CD4-positive, alpha-beta T cell treated with Interleukin-10 for 1 hour (primary cell): ENCODE results near the gene ZNF625.
"Not testable (repeated sequence)": the region's sequence is repeated elsewhere in the genome, so short reads cannot be mapped to it uniquely, and the experiment has no call there.

Source experiments
- DNase-seq: peaks from one replicate; pipeline ENCODE4 v3.0.0-alpha.2; 2020

ZNF625 gene

DNA sequence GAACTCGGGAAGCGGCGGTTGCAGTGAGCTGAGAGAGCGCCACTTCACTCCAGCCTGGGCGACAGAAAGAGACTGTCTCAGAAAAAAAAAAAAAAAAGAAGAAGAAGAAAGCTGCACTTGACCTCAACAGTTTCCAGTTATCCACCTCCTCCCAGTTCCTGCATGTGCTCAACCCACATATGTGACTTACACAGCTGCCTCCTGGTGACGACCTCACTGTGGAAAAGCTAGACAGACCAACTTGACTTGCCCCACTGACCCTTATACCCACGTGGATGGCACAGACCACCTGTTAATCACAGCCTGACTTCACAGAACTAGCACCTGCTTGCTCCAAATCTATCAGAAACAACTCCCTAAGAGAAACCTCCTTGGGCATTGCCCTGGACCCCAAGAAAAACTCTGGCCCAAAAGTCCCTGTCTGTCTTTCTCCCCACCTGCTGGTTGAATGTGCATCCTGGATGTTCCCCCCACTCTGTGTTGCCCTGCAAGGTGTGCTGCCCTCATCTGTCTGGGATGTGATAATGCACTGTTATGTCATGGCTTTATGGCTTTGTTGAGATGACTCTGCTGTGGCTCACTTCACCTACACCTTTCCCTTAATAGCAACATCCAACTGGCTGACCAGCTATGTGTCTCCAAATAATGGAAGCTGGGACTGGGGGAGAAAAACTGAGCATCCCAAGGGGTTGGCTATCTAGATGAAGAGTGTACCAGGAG, 19.2 kb downstream of the ZNF625 start:
- peak; percentile 57 for DNase-seq

DNA sequence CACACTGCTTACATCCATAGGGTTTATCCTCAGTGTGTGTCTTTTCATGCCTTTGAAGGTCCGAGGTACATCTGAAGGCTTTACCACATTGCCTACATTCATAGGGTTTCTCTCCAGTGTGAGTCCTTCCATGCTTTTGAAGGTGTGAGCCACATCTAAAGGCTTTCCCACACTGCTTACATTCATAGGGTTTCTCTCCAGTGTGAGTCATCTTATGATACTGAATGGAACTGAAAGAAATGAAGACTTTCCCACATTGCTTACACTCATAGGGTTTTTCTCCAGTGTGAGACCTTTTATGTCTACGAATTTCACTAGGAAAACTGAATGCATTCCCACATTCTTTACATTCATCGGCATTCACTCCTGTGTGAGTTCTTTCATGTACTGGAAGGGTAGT, 23.5 kb downstream of the ZNF625 start:
- no peak for DNase-seq

GRCh38 chr19:12126707-12127106, 29.8 kb downstream of the ZNF625 start:
- DNase-seq, result peak; percentile 20

- no peak for DNase-seq
Measured at GRCh38 chr19:12117201-12117970, 39.1 kb downstream of the ZNF625 start.

DNA sequence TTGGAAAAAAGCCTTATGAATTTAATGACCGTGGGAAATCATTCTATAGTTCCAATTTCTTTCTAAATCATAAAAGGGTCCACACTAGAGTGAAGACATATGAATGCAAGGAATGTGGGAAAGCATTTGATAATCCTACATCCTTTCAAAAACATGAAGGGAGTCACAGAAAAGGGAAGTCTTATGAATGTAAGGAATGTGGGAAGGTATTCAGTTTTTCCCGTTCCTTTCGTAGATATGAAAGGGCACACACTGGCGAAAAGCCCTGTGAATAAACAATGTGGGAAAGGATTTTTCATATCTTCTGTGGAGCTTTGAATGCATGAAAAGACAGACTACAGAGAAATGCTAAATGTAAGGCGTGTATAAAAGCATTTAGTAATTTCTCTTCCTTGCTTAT, 43.4 kb downstream of the ZNF625 start:
- no peak for DNase-seq

GRCh38 chr19:12112701-12113100, 43.8 kb downstream of the ZNF625 start:
- no peak for DNase-seq

DNA sequence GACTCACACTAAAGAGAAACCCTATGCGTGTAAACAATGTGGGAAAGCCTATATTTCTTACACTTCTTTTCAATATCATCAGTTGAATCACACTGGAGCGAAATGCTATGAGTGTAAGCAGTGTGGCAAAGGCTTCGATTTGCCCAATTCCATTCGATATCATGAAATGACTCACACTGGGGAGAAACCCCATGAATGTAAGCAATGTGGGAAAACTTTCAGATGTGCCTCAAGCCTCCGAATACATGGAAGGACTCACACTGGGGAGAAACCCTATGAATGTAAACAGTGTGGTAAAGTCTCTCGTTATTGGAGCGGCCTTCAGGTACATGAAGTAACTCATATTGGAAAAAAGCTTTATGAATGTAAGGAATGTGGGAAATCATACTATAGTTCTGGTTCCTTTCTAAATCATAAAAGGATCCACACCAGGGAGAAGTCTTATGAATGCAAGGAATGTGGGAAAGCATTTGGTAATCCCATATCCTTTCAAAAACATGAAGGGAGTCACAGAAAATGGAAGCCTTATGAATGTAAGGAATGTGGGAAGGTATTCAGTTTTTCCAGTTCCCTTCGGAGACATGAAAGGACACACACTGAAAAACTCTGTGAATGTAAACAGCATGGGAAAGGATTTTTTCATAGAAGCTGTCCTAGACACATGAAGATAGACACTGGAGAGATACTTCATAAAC, 44.4 kb downstream of the ZNF625 start:
- no peak for DNase-seq

GRCh38 chr19:12111176-12111575, 45.4 kb downstream of the ZNF625 start:
- DNase-seq, result no peak

GRCh38 chr19:12103909-12104308, 52.6 kb downstream of the ZNF625 start:
- not testable (repeated sequence) for DNase-seq

DNA sequence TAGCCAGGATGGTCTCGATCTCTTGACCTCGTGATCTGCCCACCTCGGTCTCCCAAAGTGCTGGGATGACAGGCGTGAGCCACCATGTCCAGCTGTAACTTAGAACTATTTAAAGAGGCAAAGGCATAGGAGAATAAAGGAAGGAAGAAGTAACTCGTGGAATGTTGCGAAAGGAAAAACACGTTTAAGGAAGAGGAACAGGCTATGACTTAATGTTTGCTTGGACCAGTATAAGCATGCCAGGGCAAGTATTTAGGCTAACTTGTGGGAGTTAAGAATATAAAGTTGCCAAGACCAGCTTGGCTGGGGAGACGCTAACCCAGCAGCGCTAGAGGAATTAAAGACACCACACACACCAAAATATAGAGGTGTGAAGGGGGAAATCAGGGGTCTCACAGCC, 58.5 kb downstream of the ZNF625 start:
- DNase-seq, result no peak

DNA sequence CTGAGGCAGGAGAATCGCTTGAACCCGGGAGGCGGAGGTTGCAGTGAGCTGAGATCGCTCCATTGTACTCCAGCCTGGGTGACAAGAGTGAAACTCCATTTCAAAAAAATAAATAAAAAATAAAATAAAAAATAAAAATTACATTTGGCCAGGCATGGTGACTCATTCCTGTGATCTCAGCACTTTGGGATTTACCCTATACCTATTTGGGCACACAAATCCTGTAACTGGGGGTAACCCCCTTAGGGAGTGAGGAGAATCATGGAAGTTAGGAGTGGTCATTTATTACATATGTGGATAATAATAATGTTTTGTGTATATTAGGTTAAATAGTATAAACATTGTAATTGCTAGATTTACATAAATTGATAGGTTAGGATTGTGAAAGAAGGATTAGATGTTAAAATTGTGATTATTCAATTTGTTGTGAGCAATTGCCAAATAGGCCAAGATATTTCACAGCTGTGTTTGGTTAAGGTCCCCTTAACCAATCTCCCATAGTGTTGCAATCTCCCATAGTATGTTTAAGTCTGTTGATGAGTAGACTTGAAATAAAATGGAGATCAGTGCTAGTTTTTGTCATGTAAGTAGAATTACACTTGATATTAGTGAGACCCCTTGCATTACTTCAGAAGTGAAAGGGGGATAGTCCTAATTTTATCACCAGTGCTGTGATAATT, 61.3 kb downstream of the ZNF625 start:
- DNase-seq, result no peak
